Epidermal melanocyte (primary cell): ENCODE results near the gene DSCAM.

Source experiments
- DNase-seq: peaks from one replicate; pipeline ENCODE4 v3.0.0; 2011; ENCODE audit warnings: low spot score; ENCODE audit not compliant: insufficient read length

Gene DSCAM

DNA sequence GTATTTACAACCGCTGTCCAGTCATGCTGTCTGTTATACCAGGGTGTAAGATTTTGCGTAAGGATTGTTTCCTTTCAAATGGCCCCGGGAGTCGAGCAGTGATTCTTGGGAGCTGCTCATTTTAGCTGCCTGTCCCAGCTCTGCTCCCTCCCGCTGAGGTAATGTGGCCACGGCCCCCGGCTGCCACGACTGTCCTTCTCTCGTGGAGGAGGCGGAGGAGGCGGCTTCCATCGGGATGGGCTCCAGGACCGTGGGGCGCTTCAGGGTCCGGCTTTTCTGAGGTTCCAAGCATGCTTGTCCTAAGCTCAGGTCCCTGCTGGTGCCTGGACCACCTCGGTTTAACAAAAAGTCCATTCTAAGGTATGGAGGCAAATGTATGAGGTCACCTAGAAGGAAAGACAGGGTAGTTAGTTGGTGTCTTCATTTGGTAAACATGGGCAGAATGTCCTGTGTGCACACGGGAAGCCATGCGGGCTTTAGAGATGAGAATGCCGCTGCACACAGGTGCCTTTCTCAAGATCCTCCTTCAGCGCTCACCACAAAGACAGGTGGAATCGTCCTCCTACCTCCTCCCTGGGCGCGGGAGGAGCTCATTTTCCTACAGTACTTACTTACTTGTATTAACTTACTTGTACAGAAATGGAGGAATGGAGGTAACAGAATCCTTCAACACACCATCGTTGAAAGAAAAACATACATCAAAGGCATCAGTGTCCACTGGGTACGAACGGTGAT is 833.8 kb downstream of the DSCAM start:
- DNase-seq = no peak

DNA sequence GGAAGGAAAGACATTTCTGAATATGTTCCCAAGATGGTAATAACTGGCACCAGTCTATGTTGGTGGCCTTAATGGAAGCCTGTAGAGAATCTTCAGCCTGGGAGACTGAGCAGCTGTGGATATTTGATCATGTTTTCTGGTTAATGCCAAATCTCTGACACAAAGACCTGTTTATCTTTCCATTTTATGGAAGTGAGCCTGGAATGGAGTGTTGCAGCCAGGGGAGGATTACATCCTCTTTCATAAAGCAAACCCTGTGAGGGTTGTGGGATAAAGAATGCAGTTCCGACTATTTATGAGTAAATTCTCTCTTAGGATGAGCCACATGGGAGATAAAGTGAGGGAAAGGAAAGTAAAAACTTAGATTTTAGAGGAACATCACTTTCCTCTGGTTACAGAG is 835.6 kb downstream of the DSCAM start:
- no peak for DNase-seq

DNA sequence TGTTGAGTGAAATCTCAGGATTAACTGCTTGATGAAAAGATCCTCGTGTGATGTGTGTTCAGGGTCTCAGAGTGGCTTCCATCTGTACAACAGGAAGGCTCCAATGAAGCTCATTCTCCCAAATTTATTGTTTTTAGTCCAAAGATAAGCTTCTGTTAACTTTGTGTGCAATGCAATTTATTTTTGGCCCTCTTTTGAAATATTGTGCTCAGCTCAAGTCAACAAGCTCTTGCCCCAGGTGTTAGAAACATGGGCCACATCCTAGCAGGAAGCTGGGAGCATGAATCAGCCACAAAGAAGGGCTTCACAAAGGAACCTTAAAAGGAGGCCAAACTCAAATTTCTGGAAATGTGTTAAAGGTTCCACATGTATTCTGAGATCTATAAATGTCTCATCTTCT is 844.0 kb downstream of the DSCAM start:
- no peak for DNase-seq

DNA sequence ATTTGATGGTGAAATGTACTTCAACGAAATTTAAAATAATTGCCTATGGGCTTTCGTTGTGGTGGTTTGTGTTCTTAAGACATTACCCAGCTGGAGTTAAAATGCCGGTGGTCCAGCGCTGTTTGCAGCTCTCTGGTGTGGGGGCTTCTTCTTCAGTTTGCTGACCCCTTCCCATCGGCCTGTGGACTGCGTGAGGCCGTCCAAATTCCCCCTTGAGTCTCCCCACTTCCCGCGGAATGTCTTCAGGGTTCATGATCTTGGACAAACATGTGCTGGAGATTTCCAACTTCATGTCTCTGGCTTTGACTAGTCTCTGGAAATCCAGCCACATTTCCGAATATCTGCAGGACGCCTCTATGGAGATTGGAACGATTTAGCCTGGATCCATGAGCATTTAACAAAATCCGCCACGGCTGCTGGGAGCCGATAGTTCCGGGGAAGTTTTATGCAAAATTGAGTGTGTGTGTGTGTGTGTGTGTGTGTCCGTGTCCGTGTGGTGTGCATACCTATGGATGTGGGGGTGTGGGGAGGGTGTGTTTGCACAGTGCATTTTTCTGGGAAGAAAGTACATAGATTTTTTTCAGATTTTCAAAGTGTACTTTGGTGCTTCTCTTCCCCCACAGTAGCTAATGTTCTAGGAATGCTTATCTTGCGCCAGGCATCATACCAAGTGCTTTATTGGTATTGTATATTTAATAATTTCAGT is 862.5 kb downstream of the DSCAM start:
- no peak for DNase-seq

DNA sequence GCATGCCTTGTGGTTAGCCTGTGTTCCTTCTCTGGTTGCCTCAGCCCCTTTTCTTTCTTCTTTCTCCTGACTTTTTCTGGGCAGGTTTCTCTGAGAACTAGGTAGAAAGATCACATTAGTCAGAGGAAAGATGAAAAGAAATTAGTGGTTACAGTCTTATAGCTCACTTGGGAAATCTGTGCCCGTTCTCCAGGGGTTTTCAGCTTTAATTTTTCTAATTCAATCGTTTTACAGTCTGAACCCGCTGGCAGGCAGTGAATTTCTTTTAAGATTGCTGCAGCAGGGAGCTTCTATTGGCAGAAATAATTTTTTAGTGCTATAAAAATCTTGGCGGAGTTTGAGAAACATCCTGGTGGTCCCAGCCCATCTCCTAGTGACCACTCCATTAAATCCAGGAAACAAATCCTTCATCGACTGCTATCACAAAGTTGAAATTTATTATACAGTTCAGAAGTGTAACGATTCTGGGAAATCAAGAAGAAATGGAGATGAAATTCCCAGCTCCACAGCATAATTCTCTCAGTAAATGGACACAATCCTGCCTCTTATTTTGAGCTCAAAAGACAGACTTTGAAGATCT is 866.6 kb downstream of the DSCAM start:
- no peak for DNase-seq

DNA sequence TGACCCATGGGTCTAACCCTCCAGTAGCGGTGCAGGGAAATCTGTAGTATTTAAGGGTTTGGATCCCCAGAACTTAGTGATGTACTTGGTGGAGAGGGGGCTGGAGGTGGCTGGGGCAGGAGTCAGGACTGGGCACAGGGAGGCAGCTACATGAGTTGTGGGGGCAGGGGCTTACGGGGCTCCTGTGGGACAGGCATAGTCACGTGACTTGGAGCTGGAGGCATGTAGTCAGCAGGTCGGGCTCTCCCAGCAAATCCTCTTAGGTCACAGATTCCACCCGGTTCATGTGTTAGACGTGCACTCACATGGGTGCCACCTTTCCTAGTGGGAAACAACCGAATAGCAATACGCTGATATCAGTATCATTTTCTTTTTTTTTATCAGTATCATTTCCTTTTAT is 867.6 kb downstream of the DSCAM start:
- DNase-seq = no peak

DNA sequence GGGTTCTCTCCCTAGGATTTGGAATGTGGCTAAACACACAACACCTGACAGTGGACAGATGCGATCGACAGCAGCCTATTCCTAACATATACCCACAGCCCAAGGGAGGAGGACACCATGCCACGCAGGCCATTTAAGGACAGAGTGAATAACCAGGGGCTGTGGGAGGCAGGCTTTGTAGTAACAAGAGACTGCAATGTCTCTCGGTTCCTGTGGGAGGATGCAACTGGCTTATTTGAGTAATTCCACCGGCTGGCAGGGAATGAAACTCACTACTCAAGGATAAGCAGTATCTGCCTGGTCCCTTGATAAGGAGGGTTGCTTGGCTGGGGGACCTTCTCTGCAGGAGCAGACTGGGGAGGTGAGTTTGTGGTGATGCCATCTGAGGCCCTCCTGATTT is 870.2 kb downstream of the DSCAM start:
- no peak for DNase-seq

DNA sequence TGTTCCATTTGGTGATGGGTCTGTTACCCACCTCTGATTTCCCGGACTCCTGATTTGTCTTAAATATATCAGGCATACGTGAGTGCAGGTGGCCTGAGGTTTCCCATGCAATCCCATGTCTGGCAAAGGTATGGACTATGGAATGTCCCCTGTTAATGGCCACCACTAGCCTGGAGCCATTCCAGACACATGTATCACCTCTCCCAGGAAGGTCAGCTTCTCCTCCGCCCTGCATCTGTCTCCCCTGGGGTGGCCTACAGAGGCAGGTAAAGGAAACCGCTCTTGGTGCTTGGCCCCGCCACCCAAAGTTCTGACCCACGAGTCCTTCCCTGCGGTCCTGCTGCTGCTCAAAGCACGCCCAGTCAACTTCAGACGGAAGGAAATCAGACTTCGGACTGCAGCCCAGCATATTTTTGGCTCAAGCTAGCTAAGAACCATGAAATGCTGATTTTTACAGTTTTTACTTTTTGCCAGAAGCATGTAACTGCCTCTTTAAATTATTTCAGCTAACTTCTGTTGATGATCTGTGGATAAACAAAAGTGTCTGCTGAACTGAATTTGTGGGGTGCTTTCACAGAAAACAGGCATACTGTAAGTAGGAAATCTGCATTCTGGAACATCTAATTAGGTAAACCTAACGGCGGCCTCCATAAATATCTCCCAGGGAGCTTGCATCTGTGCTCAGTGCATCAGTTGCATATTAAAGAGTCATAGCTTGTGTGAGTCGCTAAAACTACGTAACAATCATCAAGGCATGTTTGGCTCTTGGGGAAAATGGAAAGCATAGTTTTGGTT is 873.8 kb downstream of the DSCAM start:
- no peak for DNase-seq

DNA sequence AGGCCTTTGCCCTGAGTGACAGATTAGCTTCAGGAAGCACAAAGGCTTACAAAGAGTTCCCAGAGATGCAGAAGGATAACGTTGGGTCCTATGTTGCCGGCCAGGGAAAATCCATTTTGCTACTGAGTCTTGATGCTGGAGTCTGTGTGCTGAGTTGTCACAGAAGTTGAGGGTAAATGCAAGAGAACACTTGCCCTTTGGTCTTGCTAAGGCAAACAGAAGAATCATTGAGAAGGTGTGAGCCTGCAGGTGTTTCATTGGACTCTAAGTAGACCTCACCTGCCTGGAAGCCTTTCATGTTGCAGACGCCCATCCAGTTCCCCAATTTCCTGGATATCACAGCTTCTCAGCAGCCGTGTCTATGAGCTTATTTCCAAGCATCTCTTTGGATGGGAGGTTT is 874.5 kb downstream of the DSCAM start:
- DNase-seq = no peak

DNA sequence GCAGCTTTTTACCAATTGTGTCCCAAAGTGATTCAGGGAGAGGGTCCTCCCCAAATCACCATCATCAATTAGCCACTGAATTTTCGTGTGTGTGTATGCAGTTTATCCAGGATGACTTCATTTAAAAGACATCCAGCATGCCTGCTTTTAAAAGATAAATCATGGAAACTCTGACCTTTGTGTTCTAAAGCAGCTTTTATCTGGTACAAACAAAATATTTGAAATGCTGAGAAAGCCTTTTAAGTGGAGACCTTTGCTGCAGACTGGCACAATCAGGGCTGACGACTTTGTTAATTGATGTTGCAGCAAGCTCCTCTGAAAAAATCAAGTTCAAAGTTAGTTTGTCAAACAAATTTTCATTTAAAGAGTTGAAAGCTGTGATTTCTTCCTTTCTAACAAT is 875.0 kb downstream of the DSCAM start:
- DNase-seq = no peak

DNA sequence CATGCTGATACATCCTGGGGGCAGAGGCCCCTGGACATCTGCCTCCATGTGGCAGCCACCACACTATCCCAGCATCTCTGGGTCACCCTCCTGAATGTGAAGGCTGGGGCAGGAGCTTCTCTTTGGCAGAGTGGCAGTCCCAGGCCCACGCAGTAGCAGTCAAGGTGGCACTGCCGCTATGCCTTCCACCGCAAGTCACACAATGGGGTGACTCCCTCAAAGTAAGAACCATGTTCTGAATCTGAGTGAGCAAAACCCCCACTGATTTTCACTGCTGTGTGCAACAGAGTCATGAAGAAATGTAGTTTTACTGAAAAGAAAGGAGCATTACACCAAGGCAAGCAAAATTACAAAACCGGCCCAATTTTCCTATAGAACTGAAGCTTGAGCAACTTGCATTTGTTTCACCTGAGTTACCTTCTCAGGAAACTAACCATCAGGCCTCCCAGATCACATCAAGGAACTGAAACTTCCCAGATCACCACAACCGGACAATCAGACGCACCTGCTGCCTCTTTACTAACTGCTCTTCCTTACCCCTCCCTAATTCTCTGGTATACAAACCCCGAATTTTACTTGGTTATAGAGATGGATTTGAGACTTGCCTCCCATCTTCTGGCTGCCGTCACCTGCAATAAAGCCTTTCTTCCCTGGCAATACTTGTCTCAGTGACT is 877.1 kb downstream of the DSCAM start:
- no peak for DNase-seq

DNA sequence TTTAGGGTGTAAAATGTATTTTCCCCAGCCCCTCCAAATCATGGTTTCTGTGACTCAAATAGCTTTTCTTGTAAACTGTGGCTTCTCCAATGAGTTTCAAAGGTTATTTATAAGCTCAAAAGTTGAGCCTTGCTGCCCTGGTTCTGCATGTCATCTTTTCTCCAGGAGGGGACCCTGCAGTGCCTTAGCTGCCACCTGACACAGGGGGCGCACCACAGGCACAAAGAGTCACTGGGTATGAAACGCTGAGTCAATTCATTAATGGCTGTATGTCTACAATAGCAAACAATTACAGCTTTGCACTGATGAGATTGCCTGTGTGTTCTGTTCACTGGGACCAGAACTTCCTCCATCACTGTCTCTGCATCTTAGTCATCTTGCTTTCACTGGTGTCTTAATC is 878.9 kb downstream of the DSCAM start:
- no peak for DNase-seq

DNA sequence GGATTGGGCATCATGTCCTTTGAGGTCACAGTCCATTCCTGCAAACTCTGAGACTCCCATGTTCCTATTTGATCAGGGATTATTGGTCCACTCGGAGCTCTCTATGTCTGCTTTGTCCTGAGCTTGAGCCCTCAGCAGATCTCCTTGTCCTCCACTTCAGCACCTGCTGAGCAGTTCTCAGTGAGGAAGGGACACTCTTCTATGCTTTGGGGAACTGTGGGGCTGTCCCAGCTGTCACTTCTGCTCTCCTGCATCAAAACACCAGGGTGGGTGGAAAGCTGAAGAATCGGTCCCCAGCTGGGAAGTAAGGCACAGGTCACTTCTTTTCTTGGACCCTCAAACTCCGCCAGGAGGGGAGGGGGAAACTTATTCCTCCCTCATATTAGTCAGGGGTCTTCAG is 880.2 kb downstream of the DSCAM start:
- DNase-seq = no peak

DNA sequence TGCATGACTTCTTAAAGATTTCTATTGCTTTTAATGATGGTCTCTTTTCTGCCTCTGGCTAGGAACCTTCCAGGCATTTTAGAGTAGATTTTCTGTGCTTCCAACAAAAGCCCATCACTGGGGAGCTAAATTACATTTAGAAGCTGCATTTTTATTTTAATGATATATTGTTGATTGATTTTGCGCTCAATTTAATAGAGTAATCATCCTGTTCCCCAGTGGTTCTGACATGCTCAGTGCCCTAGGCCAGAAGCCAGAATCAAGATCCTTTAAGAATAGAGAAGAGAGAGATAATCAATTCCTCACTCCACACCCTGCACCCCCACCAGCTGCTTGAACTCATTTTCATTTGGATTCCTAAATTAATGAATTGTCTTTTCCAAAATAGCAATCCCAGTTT is 881.9 kb downstream of the DSCAM start:
- no peak for DNase-seq

DNA sequence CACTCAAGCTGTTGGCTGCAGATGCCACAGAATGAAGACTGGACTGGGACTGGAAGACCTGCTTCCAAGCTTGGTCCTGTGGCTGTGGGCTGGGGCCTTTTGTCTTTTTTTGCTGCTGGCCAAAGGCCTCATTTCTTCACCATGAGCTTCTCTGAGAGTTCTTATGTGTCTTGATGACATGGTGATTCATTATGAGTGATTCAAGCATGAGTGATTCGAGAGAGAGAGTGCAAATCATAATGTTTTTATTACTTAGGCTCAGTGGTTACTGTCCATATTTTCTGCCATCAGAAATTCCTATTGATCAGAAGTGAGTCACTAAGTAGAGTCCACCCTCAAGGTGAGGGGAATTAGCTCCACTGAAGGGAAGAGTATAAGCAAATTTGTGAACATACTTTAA is 885.7 kb downstream of the DSCAM start:
- DNase-seq = no peak
